Measurements from ENCODE around the gene GRID1. TPM values are rescaled to one million over a fixed set of nuclear protein-coding genes. Genes with fewer than 3 reads are reported as not detected.

Gene GRID1
- total RNA-seq, 4 donors from 2014 or later, result 17.2 to 28.1 (median 23.6) TPM

DNA sequence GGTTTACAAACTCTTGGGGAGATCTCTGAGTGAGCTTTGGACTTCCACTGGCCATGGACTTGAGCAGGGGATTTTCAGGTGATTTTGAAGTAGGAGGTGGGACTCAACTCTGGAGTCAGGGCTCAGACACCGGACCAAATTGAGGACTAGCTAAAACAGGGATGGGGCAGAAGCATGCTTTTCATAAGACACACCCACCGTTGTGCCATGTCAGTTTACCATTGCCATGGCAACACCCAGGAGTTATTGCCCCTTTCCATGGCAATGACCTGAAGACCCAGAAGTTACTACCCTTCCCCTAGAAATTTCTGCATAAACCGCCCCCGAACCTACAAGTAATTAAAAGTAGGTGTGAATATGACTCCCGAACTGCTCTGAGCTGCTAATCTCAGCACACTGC, 320.7 kb downstream of the GRID1 start:
- H3K9me3 ChIP-seq, result no peaks in the 10 kb centered on the region
- no peak for DNase-seq
- intact Hi-C loops (cut with DNase I), result no loop called here
- no peak overlapping the region for H3K4me3 ChIP-seq (replicated peaks in 1 of 3)
- peaks cover 19 to 33% of the 10 kb centered on the region in 2 donors for H3K4me1 ChIP-seq
- 87 to 95% methylated on average over 5 of the region's 5 CpGs for WGBS, 2 donors
- no peaks in the 10 kb centered on the region for H3K36me3 ChIP-seq
- TF ChIP-seq, protein P1, sequence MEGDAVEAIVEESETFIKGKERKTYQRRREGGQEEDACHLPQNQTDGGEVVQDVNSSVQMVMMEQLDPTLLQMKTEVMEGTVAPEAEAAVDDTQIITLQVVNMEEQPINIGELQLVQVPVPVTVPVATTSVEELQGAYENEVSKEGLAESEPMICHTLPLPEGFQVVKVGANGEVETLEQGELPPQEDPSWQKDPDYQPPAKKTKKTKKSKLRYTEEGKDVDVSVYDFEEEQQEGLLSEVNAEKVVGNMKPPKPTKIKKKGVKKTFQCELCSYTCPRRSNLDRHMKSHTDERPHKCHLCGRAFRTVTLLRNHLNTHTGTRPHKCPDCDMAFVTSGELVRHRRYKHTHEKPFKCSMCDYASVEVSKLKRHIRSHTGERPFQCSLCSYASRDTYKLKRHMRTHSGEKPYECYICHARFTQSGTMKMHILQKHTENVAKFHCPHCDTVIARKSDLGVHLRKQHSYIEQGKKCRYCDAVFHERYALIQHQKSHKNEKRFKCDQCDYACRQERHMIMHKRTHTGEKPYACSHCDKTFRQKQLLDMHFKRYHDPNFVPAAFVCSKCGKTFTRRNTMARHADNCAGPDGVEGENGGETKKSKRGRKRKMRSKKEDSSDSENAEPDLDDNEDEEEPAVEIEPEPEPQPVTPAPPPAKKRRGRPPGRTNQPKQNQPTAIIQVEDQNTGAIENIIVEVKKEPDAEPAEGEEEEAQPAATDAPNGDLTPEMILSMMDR (IDR thresholded peaks at IDR 0.05), result no peak
- no peak for TF ChIP-seq POLR2A (IDR thresholded peaks at IDR 0.05)
- no peak overlapping the region for H3K27ac ChIP-seq
- no peaks in the 10 kb centered on the region for H3K27me3 ChIP-seq

DNA sequence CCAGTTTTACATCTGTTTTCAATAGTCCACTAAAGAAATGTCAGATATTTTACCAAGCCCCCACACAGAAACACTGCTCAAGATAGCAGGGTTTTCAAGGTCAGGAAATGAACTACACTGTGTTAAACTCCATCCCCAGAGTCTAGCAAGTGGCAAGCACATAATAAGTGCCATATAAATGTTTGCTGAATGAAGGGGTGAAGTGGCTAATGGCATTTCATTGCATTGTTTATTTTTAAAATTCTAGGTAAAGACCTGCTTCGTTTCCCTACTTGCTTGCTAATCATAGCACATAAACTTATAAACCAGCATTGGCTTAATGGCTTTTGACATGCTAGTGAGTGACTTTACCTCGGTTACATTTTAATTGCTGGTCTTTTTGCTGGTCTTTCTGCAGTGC, 322.6 kb downstream of the GRID1 start:
- 72 to 82% methylated on average over 2 of the region's 2 CpGs for whole genome bisulfite sequencing, 2 donors

GRCh38 chr10:86043236-86043635, 323.4 kb downstream of the GRID1 start:
- Histone ChIP-seq H3K27me3 (no peaks in the 10 kb centered on the region), H3K4me3 (replicated peaks in 1 of 3) (no peak overlapping the region), H3K4me1 (peaks cover 4 to 9% of the 10 kb centered on the region in 2 donors), H3K36me3 (no peaks in the 10 kb centered on the region), H3K9me3 (no peaks in the 10 kb centered on the region), H3K27ac (no peak overlapping the region)
- TF ChIP-seq, protein P1 (IDR thresholded peaks at IDR 0.05), result no peak
- TF ChIP-seq POLR2A (IDR thresholded peaks at IDR 0.05), result no peak
- WGBS, 2 donors, result 44 to 70% methylated on average over 2 to 3 of the region's 3 CpGs
- intact Hi-C loops (cut with DNase I), result no loop called here
- DNase-seq, result no peak

More for the DNA sequence above, 322.6 kb downstream of the GRID1 start:
- intact Hi-C loops (cut with DNase I), result no loop called here
- Histone ChIP-seq H3K27me3 (no peaks in the 10 kb centered on the region), H3K27ac (no peak overlapping the region), H3K4me3 (replicated peaks in 1 of 3) (no peak overlapping the region), H3K9me3 (no peaks in the 10 kb centered on the region), H3K4me1 (peaks cover 10 to 17% of the 10 kb centered on the region in 2 donors), H3K36me3 (no peaks in the 10 kb centered on the region)
- no peak for DNase-seq
- TF ChIP-seq, protein P1 (IDR thresholded peaks at IDR 0.05), result no peak
- TF ChIP-seq POLR2A (IDR thresholded peaks at IDR 0.05), result no peak

DNA sequence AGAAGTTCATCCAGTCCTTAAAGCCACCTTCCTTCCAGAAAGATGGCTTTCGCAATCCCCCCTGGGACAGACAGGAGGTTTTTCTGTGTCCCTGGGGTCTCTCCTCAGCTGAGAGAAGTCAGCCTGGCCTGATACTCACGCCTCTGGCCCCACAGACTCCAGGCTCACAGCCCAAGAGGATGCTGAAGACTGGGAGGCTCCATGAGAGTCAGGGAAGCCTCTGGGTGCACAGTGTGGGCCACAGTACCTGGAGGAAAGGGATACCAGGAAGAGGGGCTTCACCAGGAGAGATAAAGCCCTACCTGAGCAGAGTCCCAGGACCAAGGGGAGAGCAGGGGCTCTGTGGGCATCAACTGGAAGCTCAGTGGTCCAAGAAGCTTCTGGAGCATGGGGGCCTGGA, 324.4 kb downstream of the GRID1 start:
- 83 to 100% methylated on average over 1 to 2 of the region's 2 CpGs for WGBS, 2 donors
- intact Hi-C loops (cut with DNase I), result no loop called here
- DNase-seq, result no peak

GRCh38 chr10:86041116-86041515, 325.5 kb downstream of the GRID1 start:
- TF ChIP-seq, protein P1 (IDR thresholded peaks at IDR 0.05), result no peak
- no peak for TF ChIP-seq POLR2A (IDR thresholded peaks at IDR 0.05)
- H3K27ac ChIP-seq, result no peak overlapping the region
- no peaks in the 10 kb centered on the region for H3K27me3 ChIP-seq
- no peaks in the 10 kb centered on the region for H3K9me3 ChIP-seq
- no peak for DNase-seq
- no peaks in the 10 kb centered on the region for H3K36me3 ChIP-seq
- H3K4me1 ChIP-seq, result peaks cover 7 to 9% of the 10 kb centered on the region in 2 donors
- 58 to 78% methylated on average over 3 of the region's 3 CpGs for WGBS, 2 donors
- intact Hi-C loops (cut with DNase I), result no loop called here
- H3K4me3 ChIP-seq (replicated peaks in 1 of 3), result no peak overlapping the region

More for the DNA sequence above, 324.4 kb downstream of the GRID1 start:
- Histone ChIP-seq H3K27ac (no peak overlapping the region), H3K27me3 (no peaks in the 10 kb centered on the region), H3K4me1 (peaks cover 0 to under 1% of the 10 kb centered on the region in 2 donors), H3K4me3 (replicated peaks in 1 of 3) (no peak overlapping the region), H3K9me3 (no peaks in the 10 kb centered on the region), H3K36me3 (no peaks in the 10 kb centered on the region)
- TF ChIP-seq POLR2A (IDR thresholded peaks at IDR 0.05), result no peak
- TF ChIP-seq, protein P1 (IDR thresholded peaks at IDR 0.05), result no peak

Measured in thyroid gland (tissue), 4 donors.